Esophagus muscularis mucosa (tissue), 4 donors: ENCODE measurements around the gene PKLR. TPM values are rescaled to one million over a fixed set of nuclear protein-coding genes. Genes with fewer than 3 reads are reported as not detected.

Experiments used
- DNase-seq: peaks from one replicate; pipeline ENCODE4 v3.0.0-alpha.2; 2017; ENCODE audit errors: extremely low spot score
- H3K27ac ChIP-seq, 4 donors: fragments of 200-600 bp; sonication (generic); replicated peaks in 1 of 4; 1 replicate in 3 of 4; 2 replicates in 1 of 4; pipeline ENCODE4 v1.5.1; 2016 to 2019; ENCODE audit warnings: mild to moderate bottlenecking in 1 of 4
- H3K27me3 ChIP-seq, 4 donors: fragments of 200-600 bp; sonication (generic); one replicate each; pipeline versions ENCODE4 v1.5.1 to v1.6.0; 2016 to 2019
- H3K36me3 ChIP-seq, 4 donors: fragments of 200-600 bp; sonication (generic); one replicate each; pipeline ENCODE4 v1.5.1; 2016 to 2019
- H3K4me1 ChIP-seq, 4 donors: fragments of 200-600 bp; sonication (generic); one replicate each; pipeline ENCODE4 v1.5.1; 2016 to 2019
- H3K4me3 ChIP-seq, 4 donors: fragments of 200-600 bp; sonication (generic); 1 replicate in 2 of 4; 2 replicates in 2 of 4; pipeline ENCODE4 v1.5.1; 2016 to 2019; ENCODE audit warnings: mild to moderate bottlenecking in 4 of 4, moderate library complexity in 1 of 4
- H3K9me3 ChIP-seq, 4 donors: fragments of 200-600 bp; sonication (generic); 1 replicate in 3 of 4; 2 replicates in 1 of 4; pipeline ENCODE4 v1.5.1; 2016 to 2019
- CTCF ChIP-seq, 3 experiments: fragments of 200-600 bp in 2 of 3; fragments of 450-650 bp in 1 of 3; sonication (generic) in 2 of 3; IDR thresholded peaks; one replicate each; pipeline ENCODE4 v1.5.1; 2017 to 2019; ENCODE audit warnings: antibody characterized with exemption in 3 of 3, mild to moderate bottlenecking in 2 of 3, moderate library complexity in 1 of 3
- EP300 ChIP-seq: sonication (generic); formaldehyde crosslinking; IDR thresholded peaks from one replicate; pipeline ENCODE4 v1.6.1; 2017; ENCODE audit warnings: antibody characterized with exemption
- POLR2AphosphoS5 ChIP-seq, 2 donors: sonication (generic); formaldehyde crosslinking; IDR thresholded peaks; one replicate each; pipeline ENCODE4 v1.6.1; 2017; ENCODE audit warnings: antibody characterized with exemption in 2 of 2
- WGBS: methylation state at CpG from one replicate; pipeline ENCODE4 v1.1.5; 2018; 5-methylcytosine and 5-hydroxymethylcytosine counted together
- intact Hi-C: fragments of 100-400 bp; cut with DNase I; formaldehyde crosslinking; loops from one replicate; pipeline ENCODE4 v1.15.1; 2023
- total RNA-seq, 4 donors: library from RNA; depleted of rRNA; stranded (reverse); fragments of >200 nt; gene quantifications; one replicate each; pipeline versions ENCODE4 v1.1.0 to v1.2.1, GENCODE V29; 2016

Gene PKLR
- total RNA-seq, 4 donors from 2014 or later: not detected

GRCh38 chr1:155241069-155241679 lies 60.1 kb downstream of the PKLR start:
- H3K9me3 ChIP-seq: peaks cover 0 to 3% (median 0%) of the 10 kb centered on the region in 4 donors
- intact Hi-C loops: no loop called here
- peak overlapping the region; percentile 1 to 57 (median 45) for H3K27ac ChIP-seq
- H3K27me3 ChIP-seq: peaks cover 0 to 4% (median 0%) of the 10 kb centered on the region in 4 donors
- peak overlapping the region; percentile 45 to 56 (median 49) for H3K4me3 ChIP-seq
- peaks cover 2 to 32% (median 25%) of the 10 kb centered on the region in 4 donors for H3K36me3 ChIP-seq
- WGBS: 16% methylated on average over 4 of the region's 4 CpGs
- H3K4me1 ChIP-seq: peaks cover 17 to 50% (median 49%) of the 10 kb centered on the region in 4 donors
- no peak for DNase-seq
- TF ChIP-seq EP300: no peak
- TF ChIP-seq POLR2AphosphoS5 (IDR thresholded peaks at IDR 0.05): peak; percentile 41 to 86
- TF ChIP-seq CTCF (IDR thresholded peaks at IDR 0.05): peak in 1 of 3 experiments; percentile 9

Other genes with a start within 250 kb of the PKLR start
- gene EFNA4, start 237.7 kb downstream of the PKLR start, total RNA-seq: 1 to 10 TPM in 3 of 4 donors, under 1 TPM in 1; 0.83 to 4.5 (median 3.2) TPM
- 1 to 10 TPM in 2 of 4 donors, under 1 TPM in 1, not detected in 1; 0.91 to 1.7 (median 1.7) TPM for gene EFNA3, start 222.6 kb downstream of the PKLR start, total RNA-seq
- gene EFNA1, start 173.6 kb downstream of the PKLR start, total RNA-seq: 10 to 100 TPM; 11.2 to 37.3 (median 27.5) TPM
- 10 to 100 TPM; 13.3 to 18.7 (median 15.2) TPM for gene SLC50A1, start 165.6 kb downstream of the PKLR start, total RNA-seq
- gene DPM3, start 160.9 kb downstream of the PKLR start, total RNA-seq: 100 to 1,000 TPM in 2 of 4 donors, 10 to 100 TPM in 2; 54.5 to 176 (median 80.6) TPM
- gene KRTCAP2, start 128.1 kb downstream of the PKLR start, total RNA-seq: 100 to 1,000 TPM in 2 of 4 donors, 10 to 100 TPM in 2; 76.0 to 146 (median 108) TPM
- gene TRIM46, start 127.6 kb downstream of the PKLR start, total RNA-seq: 1 to 10 TPM in 1 of 4 donors, under 1 TPM in 2, not detected in 1; 0.13 to 1.7 (median 0.17) TPM
- gene THBS3, start 93.5 kb downstream of the PKLR start, total RNA-seq: 10 to 100 TPM; 16.2 to 37.4 (median 23.4) TPM
- 10 to 100 TPM; 34.1 to 52.8 (median 38.0) TPM for gene MTX1, start 92.7 kb downstream of the PKLR start, total RNA-seq
- 10 to 100 TPM; 15.1 to 38.7 (median 22.6) TPM for gene ENTREP3, start 46.0 kb downstream of the PKLR start, total RNA-seq
- gene SCAMP3, start 39.1 kb downstream of the PKLR start, total RNA-seq: 10 to 100 TPM; 33.6 to 56.0 (median 43.5) TPM
- gene CLK2, start 27.9 kb downstream of the PKLR start, total RNA-seq: 10 to 100 TPM; 17.6 to 32.0 (median 25.3) TPM
- 1 to 10 TPM; 1.0 to 2.1 (median 1.4) TPM for gene HCN3, start 24.0 kb downstream of the PKLR start, total RNA-seq
- gene FDPS, start 7.4 kb upstream of the PKLR start, total RNA-seq: 10 to 100 TPM; 70.2 to 97.2 (median 82.0) TPM
- gene RUSC1, start 19.5 kb upstream of the PKLR start, total RNA-seq: 10 to 100 TPM; 15.6 to 35.4 (median 27.2) TPM